ENCODE results near the gene HIC1.

HIC1 gene

DNA sequence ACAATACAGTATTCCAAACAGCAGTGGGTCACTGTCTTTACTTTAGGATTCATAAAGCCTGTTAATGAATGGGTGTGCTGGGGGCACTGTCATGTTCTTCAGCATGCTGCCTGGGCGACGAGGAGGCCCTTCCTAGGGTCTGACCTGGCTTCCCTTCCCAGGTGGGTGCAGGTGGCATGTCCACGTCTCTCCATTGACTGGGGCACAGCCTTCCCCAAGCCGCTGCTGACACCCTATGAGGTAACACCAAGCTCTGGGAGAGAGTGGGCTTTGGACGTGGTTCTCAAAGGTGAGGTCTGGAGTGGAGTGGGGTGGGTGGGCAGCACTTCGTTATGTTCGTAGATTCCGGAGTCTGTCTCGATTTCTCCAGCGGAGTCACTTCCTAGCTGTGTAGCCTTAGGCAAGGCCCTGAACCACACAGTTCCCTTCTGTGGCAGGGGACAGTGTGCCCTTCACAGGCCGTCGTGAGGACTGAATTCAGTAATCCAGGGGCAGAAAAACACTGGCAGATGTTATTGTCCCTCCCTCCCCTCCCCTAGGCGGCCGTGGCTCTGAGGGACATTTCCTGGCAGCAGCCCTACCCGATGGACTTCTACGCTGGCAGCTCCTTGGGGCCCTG, 13.9 kb upstream of the HIC1 start:
- DNase-seq (ENCODE audit: insufficient read length) (no peak), FAIRE-seq (peak; percentile 71)
- TF ChIP-seq POLR2AphosphoS5 (IDR thresholded peaks at IDR 0.05; ENCODE audit: low read depth, low read length) (no peak), POLR2A (IDR thresholded peaks at IDR 0.05; ENCODE audit: low read depth, low read length) (no peak), TAF1 (IDR thresholded peaks at IDR 0.05; ENCODE audit: borderline replicate concordance, low read depth, low read length) (no peak)

DNA sequence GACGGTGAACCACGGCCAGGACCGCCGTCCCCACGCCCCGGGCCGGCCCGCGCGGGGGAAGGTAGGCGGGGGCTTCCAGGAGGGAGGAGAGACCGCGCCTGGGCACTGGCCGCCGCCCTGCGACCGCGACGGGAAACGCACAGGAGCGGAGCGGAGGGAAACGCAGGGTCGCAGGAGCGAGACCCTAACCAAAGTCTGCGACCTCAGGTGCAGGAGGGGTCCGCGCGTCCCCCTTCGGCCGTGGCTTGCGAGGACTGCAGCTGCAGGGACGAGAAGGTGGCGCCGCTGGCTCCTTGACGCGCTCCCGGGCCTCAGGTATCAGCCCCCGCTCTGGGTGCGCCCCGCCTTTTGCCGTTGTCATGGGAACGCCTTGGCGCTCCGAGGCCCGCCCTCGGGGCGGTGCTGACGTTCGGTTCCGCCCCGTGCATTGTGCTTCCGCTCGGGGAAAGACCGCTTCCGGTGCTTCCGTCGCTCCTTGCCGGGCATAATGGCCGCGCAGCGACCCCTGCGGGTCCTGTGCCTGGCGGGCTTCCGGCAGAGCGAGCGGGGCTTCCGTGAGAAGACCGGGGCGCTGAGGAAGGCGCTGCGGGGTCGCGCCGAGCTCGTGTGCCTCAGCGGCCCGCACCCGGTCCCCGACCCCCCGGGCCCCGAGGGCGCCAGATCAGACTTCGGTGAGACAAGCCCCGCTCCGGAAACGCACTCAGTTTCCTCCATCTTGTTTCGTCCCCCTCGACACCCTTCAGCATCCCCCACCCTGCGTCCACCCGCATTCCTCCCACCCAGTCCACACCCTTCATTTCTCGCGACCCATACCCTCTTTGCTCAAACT, 13.1 kb upstream of the HIC1 start, which contains the start of gene OVCA2:
OVCA2 (plus strand) TSS at position 462 of the 829 bp plus-strand sequence; CDS start at position 488, 26 bp downstream.
- FAIRE-seq: peak; percentile 100
- peak; percentile 97 for DNase-seq (ENCODE audit: insufficient read length)
- TF ChIP-seq POLR2A (IDR thresholded peaks at IDR 0.05; ENCODE audit: low read depth, low read length) (peak; percentile 85), POLR2AphosphoS5 (IDR thresholded peaks at IDR 0.05; ENCODE audit: low read depth, low read length) (peak; percentile 92), TAF1 (IDR thresholded peaks at IDR 0.05; ENCODE audit: borderline replicate concordance, low read depth, low read length) (peak; percentile 86)

DNA sequence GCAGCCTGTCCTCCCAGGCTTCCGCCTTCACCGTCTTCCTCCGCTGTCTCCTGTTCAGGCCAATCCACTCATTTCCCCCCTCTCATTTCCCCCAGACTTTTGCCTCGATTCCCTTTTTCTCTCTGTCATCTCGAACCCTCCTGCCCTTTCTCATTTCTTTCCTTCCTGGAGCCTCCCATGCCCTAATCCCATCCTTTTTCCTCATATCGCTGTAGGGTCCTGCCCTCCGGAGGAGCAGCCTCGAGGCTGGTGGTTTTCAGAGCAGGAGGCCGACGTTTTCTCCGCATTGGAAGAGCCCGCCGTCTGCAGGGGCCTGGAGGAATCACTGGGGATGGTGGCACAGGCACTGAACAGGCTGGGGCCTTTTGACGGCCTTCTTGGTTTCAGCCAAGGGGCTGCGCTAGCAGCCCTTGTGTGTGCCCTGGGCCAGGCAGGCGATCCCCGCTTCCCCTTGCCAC, 12.5 kb upstream of the HIC1 start:
- DNase-seq (ENCODE audit: insufficient read length) (no peak), FAIRE-seq (no peak)
- no peak for TF ChIP-seq TAF1 (IDR thresholded peaks at IDR 0.05; ENCODE audit: borderline replicate concordance, low read depth, low read length)
- TF ChIP-seq POLR2A (IDR thresholded peaks at IDR 0.05; ENCODE audit: low read depth, low read length): no peak
- no peak for TF ChIP-seq POLR2AphosphoS5 (IDR thresholded peaks at IDR 0.05; ENCODE audit: low read depth, low read length)

DNA sequence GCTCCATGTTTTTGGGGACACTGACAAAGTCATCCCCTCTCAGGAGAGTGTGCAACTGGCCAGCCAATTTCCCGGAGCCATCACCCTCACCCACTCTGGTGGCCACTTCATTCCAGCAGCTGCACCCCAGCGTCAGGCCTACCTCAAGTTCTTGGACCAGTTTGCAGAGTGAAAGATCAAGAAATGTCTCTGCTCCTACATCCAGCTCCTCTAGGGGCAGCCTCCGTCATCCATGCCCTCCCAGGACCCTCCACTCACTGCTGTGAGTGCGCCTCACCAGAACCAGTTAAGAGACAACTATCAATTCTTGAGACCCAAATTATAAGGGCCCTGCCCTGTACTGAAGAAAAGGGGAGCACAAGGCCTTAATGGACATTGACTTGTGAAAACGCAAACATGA, 12.0 kb upstream of the HIC1 start:
- FAIRE-seq (peak; percentile 21), DNase-seq (ENCODE audit: insufficient read length) (no peak)
- TF ChIP-seq TAF1 (IDR thresholded peaks at IDR 0.05; ENCODE audit: borderline replicate concordance, low read depth, low read length) (no peak), POLR2A (IDR thresholded peaks at IDR 0.05; ENCODE audit: low read depth, low read length) (no peak), POLR2AphosphoS5 (IDR thresholded peaks at IDR 0.05; ENCODE audit: low read depth, low read length) (no peak)

DNA sequence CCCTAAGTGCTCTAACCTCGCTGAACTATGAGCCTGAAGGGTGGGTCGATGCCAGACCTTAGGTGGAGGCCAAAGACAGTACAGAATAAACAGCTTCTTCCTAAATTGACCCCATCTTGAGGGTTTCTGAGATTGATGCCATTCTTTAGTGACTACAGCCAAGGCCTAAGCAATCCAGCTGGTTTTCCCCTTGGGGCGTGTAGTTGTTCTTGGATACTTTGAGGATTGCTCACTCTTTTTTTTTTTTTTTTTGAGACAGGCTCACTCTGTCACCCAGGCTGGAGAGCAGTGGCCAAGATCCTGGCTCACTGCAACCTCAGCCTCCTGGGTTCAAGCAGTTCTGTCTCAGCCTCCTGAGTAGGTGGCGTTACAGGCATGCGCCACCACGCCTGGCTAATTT, 11.1 kb upstream of the HIC1 start:
- no peak for FAIRE-seq
- TF ChIP-seq POLR2AphosphoS5 (IDR thresholded peaks at IDR 0.05; ENCODE audit: low read depth, low read length) (no peak), POLR2A (IDR thresholded peaks at IDR 0.05; ENCODE audit: low read depth, low read length) (no peak), TAF1 (IDR thresholded peaks at IDR 0.05; ENCODE audit: borderline replicate concordance, low read depth, low read length) (no peak)
- DNase-seq (ENCODE audit: insufficient read length): no peak

DNA sequence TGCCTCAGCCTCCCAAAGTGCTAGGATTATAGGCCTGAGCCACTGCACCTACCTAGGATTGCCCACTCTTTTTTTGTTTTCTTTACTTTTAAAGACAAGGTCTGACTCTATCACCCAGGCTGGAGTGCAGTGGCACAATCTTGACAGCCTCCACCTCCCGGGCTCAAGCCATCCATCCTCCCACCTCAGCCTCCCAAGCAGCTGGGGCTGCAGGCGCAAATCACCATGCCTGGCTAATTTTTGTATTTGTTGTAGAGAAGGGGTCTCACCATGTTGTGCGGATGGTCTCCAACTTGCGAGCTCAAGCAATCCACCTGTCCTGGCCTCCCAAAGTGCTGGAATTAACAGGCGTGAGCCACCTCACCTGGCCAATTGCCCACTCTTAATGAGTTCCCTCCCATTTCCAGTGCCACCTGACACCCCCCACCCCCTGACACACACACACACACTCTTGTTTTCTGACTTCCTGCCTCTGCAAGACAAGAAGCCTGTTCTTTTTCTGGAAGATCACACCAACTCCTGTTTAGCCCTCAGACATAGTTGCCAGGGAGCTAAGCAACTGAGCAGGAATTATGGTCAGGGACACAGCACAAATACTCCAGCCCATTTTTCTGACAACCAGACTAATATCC, 10.5 kb upstream of the HIC1 start:
- no peak for TF ChIP-seq POLR2A (IDR thresholded peaks at IDR 0.05; ENCODE audit: low read depth, low read length)
- no peak for TF ChIP-seq POLR2AphosphoS5 (IDR thresholded peaks at IDR 0.05; ENCODE audit: low read depth, low read length)
- no peak for TF ChIP-seq TAF1 (IDR thresholded peaks at IDR 0.05; ENCODE audit: borderline replicate concordance, low read depth, low read length)
- DNase-seq (ENCODE audit: insufficient read length): no peak
- no peak for FAIRE-seq

DNA sequence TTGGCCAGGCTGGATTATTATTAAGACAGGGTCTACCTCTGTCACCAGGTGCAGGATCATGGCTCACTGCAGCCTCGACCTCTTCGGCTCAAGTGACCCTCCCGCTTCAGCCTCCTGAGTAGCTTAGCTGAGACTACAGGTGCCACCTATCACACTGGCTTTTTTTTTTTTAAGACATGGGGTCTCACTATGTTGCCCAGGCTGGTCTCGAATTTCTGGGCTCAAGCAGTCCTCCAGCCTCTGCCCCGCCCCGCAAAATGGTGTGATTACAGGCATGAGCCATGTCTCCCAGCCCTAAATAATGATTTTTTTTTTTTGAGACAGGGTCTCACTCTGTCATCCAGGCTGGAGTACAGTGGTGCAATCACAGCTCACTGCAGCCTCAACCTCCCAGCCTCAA, 7.3 kb upstream of the HIC1 start:
- DNase-seq (ENCODE audit: insufficient read length) (no peak), FAIRE-seq (no peak)
- TF ChIP-seq POLR2AphosphoS5 (IDR thresholded peaks at IDR 0.05; ENCODE audit: low read depth, low read length) (no peak), TAF1 (IDR thresholded peaks at IDR 0.05; ENCODE audit: borderline replicate concordance, low read depth, low read length) (no peak), POLR2A (IDR thresholded peaks at IDR 0.05; ENCODE audit: low read depth, low read length) (no peak)

DNA sequence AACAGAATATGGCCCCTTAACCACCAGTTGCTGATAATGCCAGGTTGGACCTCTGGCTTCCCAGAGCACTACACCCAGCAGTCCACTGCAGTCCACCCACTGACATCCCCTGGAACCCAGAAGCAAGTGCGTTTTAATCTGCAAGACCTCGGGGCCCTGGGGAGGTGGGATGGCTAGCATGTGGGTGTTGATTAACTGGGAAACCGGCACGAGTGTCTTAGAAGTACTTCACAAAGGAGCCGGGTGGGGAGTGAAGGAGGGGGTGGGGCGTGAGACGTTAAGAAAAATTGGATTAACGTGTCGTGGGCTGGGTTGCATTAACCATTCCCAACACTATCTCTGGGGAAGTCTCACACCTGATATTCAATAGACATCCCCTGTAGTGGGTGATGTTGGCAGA, 6.1 kb upstream of the HIC1 start:
- no peak for FAIRE-seq
- TF ChIP-seq TAF1 (IDR thresholded peaks at IDR 0.05; ENCODE audit: borderline replicate concordance, low read depth, low read length): no peak
- no peak for TF ChIP-seq POLR2AphosphoS5 (IDR thresholded peaks at IDR 0.05; ENCODE audit: low read depth, low read length)
- no peak for TF ChIP-seq POLR2A (IDR thresholded peaks at IDR 0.05; ENCODE audit: low read depth, low read length)
- DNase-seq (ENCODE audit: insufficient read length): no peak

DNA sequence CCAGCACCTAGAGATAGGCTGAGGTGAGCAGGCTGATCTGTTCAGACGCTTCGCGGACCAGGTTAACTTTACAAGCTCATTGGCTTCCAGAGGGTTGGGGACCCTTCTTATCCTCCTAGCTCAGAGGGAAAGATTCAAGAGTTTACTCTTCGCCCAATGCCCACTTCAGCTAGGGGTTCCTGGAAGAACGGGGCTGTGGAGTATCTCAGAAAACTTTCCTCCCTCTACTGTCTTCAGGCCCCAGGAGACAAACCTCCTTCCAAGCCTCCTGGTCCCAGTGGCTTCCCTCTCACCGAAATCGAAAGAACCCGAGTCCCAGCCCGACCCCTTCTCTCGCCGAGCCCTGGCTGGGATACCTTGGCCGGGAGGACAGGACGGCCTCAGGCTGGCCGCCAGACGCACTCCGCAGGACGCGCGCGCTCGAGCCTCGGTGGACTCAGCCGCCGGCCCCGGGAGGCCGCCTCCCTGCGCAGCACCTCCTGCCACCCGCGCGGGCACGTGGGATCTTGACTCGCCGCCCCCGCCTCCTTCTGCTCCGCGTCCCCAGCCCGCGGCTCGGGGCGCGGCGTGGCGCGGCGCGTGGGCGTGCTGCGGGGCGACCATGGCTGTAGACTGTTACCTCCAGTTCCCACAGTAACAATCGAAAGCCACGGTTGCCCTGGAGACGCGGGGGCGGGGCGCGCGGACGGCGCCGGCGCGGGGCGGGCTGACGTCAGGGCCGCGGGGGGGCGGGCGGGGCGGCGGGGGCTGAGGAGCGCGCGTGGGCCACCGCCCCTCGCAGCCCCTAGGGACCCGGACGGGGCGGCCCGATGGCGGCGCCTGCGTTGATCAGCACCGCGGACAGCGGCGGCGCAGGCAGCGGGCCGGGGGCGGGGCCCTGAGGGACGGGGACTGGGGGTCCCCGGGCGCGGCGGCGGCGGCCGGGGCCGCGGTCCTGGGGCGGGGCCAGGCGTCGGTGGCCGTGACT, 5.3 kb upstream of the HIC1 start:
- no peak for TF ChIP-seq TAF1 (IDR thresholded peaks at IDR 0.05; ENCODE audit: borderline replicate concordance, low read depth, low read length)
- no peak for TF ChIP-seq POLR2AphosphoS5 (IDR thresholded peaks at IDR 0.05; ENCODE audit: low read depth, low read length)
- TF ChIP-seq POLR2A (IDR thresholded peaks at IDR 0.05; ENCODE audit: low read depth, low read length): no peak
- peak; percentile 76 for DNase-seq (ENCODE audit: insufficient read length)
- peak; percentile 94 for FAIRE-seq

DNA sequence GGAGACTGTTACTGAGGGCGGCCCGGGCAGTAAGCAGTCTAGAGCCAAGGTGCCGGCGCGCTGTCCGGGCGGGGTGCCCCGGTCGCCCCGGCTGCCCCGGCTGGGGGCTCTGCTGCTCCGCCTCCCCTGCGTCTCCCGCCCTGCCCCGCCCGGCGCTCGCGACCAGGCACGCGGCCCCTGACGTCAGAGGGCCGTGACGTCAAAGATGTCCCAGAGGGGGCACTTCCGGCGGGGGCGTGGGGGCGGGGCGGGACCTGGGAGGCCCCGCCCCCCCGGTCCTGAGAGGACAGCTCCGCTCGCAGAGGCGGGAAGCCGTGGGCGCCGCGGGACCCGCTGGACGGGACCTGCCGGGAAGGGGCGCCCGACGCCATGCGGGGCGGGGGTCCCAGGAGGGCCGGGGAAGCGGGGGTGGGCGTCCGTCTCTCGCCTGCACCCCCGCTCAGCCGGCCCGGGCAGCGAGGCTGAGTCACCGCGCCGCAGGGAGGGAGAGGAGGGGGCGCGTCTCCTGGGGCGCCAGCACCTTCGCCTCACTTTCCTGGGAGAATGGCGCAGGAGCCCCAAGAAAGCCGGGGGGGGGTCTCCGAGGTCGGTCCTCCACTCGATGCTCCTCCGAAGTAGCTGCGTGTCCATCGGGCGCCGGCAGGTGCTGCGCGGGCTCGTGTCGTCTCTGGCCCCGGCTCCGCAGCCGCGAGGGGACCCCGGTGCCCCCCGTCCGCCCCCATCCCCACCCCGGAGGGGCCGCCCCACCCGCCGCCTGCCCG, 4.4 kb upstream of the HIC1 start:
- no peak for DNase-seq (ENCODE audit: insufficient read length)
- TF ChIP-seq TAF1 (IDR thresholded peaks at IDR 0.05; ENCODE audit: borderline replicate concordance, low read depth, low read length) (no peak), POLR2A (IDR thresholded peaks at IDR 0.05; ENCODE audit: low read depth, low read length) (no peak)
- peak; percentile 82 for FAIRE-seq

Measured in GM12892 (cell line).